Central memory CD8-positive, alpha-beta T cell (primary cell): ENCODE data around the gene ACTG1.
"Not testable (repeated sequence)": the region's sequence is repeated elsewhere in the genome, so short reads cannot be mapped to it uniquely, and the experiment has no call there.

Source experiments
- ATAC-seq: fragments of 150-1000 bp; cut with Tn5 transposase; replicated peaks from 2 replicates; pipeline ENCODE4 v1.10.0; 2022; ENCODE audit warnings: mild to moderate bottlenecking, moderate FRiP score, moderate number of reproducible peaks; ENCODE audit not compliant: poor library complexity, severe bottlenecking; ENCODE audit errors: extremely low read depth
- DNase-seq, 2 donors: peaks; one replicate each; pipeline ENCODE4 v3.0.0; 2021; ENCODE audit warnings: low spot score in 2 of 2
- H3K27ac Mint-ChIP-seq: one replicate; pipeline ENCODE4 v1.8.0; 2022; ENCODE audit warnings: low read depth, mild to moderate bottlenecking, moderate library complexity, mixed read lengths
- H3K27me3 Mint-ChIP-seq: one replicate; pipeline ENCODE4 v1.8.0; 2022; ENCODE audit warnings: mixed read lengths
- H3K36me3 Mint-ChIP-seq: one replicate; pipeline ENCODE4 v1.8.0; 2022; ENCODE audit warnings: mild to moderate bottlenecking, moderate library complexity, mixed read lengths; ENCODE audit not compliant: insufficient read depth
- H3K4me1 Mint-ChIP-seq: one replicate; pipeline ENCODE4 v1.8.0; 2022; ENCODE audit warnings: mixed read lengths
- H3K4me3 Mint-ChIP-seq: one replicate; pipeline ENCODE4 v1.8.0; 2022; ENCODE audit warnings: mild to moderate bottlenecking, moderate library complexity, mixed read lengths
- H3K9me3 Mint-ChIP-seq: one replicate; pipeline ENCODE4 v1.8.0; 2022; ENCODE audit warnings: mixed read lengths

Gene ACTG1

GRCh38 chr17:81534157-81535006 is 21.8 kb upstream of the ACTG1 start:
- peaks cover 6% of the 10 kb centered on the region for H3K4me1 Mint-ChIP-seq
- ATAC-seq (no peak), DNase-seq (no peak)
- no peaks in the 10 kb centered on the region for H3K36me3 Mint-ChIP-seq
- no peak overlapping the region for H3K4me3 Mint-ChIP-seq
- H3K27me3 Mint-ChIP-seq: no peaks in the 10 kb centered on the region
- no peak overlapping the region for H3K27ac Mint-ChIP-seq
- H3K9me3 Mint-ChIP-seq: no peaks in the 10 kb centered on the region

- no peak for ATAC-seq
- peaks cover 6% of the 10 kb centered on the region for H3K4me1 Mint-ChIP-seq
- no peaks in the 10 kb centered on the region for H3K9me3 Mint-ChIP-seq
- no peaks in the 10 kb centered on the region for H3K27me3 Mint-ChIP-seq
- no peak for DNase-seq
- no peaks in the 10 kb centered on the region for H3K36me3 Mint-ChIP-seq
- H3K4me3 Mint-ChIP-seq: no peak overlapping the region
- no peak overlapping the region for H3K27ac Mint-ChIP-seq
Observed at GRCh38 chr17:81533339-81534141, 20.9 kb upstream of the ACTG1 start.

DNA sequence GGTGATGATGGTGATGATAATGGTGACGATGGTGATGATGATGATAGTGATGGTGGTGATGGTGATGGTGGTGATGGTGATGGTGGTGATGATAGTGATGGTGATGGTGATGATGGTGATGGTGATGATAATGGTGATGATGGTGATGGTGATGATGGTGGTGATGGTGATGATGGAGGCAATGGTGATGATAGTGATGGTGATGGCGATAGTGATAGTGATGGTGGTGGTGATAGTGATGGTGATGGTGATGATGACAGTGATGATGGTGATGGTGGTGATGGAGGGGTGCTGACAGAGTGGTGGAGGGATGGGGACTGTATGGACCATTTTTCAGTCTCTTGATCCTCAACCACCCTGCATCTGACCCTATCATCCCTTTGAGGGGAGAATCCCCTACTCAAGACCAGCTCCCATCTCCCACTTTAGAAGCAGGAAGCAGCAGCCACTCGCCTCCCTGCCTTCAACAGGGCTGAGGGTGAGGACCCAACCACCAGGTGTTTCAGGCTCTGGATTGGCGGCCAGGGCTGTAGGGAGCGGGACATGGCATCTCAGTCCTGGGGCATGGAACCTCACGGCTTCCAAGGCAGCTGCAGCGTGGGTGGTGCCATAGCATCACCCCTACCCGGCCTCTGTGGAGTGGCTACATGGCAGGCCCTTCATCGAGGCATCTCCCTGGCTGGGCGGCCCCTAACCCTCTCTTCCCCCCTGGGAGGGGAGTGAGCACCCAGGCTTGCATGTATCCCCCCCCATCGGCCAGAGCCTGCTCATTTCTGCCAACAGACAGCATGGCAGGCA is 20.1 kb upstream of the ACTG1 start:
- ATAC-seq: no peak
- H3K9me3 Mint-ChIP-seq: no peaks in the 10 kb centered on the region
- H3K36me3 Mint-ChIP-seq: no peaks in the 10 kb centered on the region
- no peaks in the 10 kb centered on the region for H3K27me3 Mint-ChIP-seq
- no peak overlapping the region for H3K27ac Mint-ChIP-seq
- no peak for DNase-seq
- H3K4me1 Mint-ChIP-seq: peaks cover under 1% of the 10 kb centered on the region
- no peak overlapping the region for H3K4me3 Mint-ChIP-seq

GRCh38 chr17:81531998-81532404 is 19.4 kb upstream of the ACTG1 start:
- not testable (repeated sequence) for H3K4me3 Mint-ChIP-seq, H3K27ac Mint-ChIP-seq, DNase-seq, H3K36me3 Mint-ChIP-seq, H3K27me3 Mint-ChIP-seq, H3K9me3 Mint-ChIP-seq, ATAC-seq, H3K4me1 Mint-ChIP-seq

- not testable (repeated sequence) for H3K4me1 Mint-ChIP-seq, H3K9me3 Mint-ChIP-seq, H3K27me3 Mint-ChIP-seq, H3K27ac Mint-ChIP-seq, H3K36me3 Mint-ChIP-seq, ATAC-seq, H3K4me3 Mint-ChIP-seq, DNase-seq
Observed at GRCh38 chr17:81531013-81531412, 18.4 kb upstream of the ACTG1 start.

DNA sequence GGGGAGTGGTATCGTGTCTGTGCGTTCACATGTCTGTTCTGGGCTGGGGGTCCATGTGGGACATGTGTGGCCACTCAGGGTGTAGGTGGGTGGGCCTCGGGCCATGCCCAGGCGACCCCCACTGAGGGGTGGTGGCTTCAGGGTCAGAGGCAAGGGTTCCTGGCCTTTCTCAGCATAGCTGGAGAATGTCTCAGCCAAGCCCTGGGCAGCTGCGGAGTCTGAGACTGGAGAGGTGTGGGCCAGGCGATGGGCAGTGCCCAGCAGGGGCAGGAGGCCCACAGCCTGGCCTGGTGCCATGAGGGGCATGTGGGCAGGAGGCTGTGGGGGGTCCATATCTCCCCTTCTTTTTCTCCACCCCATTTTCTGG is 16.8 kb upstream of the ACTG1 start:
- DNase-seq (no peak), ATAC-seq (no peak)
- Mint-ChIP-seq H3K4me3 (no peak overlapping the region), H3K36me3 (peaks cover 4% of the 10 kb centered on the region), H3K4me1 (no peaks in the 10 kb centered on the region), H3K27me3 (no peaks in the 10 kb centered on the region), H3K27ac (no peak overlapping the region), H3K9me3 (no peaks in the 10 kb centered on the region)

DNA sequence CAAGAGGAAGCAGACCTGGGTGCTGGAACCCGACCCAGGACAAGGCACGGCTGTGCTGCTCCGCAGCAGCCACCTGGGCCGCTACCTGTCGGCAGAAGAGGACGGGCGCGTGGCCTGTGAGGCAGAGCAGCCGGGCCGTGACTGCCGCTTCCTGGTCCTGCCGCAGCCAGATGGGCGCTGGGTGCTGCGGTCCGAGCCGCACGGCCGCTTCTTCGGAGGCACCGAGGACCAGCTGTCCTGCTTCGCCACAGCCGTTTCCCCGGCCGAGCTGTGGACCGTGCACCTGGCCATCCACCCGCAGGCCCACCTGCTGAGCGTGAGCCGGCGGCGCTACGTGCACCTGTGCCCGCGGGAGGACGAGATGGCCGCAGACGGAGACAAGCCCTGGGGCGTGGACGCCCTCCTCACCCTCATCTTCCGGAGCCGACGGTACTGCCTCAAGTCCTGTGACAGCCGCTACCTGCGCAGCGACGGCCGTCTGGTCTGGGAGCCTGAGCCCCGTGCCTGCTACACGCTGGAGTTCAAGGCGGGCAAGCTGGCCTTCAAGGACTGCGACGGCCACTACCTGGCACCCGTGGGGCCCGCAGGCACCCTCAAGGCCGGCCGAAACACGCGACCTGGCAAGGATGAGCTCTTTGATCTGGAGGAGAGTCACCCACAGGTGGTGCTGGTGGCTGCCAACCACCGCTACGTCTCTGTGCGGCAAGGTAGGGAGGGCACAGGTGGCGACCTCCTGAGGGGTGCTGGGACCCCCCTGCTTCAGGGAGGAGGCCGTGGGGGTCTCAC is 16.2 kb upstream of the ACTG1 start:
- Mint-ChIP-seq H3K27me3 (no peaks in the 10 kb centered on the region), H3K4me1 (no peaks in the 10 kb centered on the region)
- ATAC-seq: no peak

GRCh38 chr17:81528384-81528650 is 15.7 kb upstream of the ACTG1 start:
- no peaks in the 10 kb centered on the region for H3K4me1 Mint-ChIP-seq
- H3K36me3 Mint-ChIP-seq: peaks cover 4% of the 10 kb centered on the region
- no peak overlapping the region for H3K4me3 Mint-ChIP-seq
- H3K27ac Mint-ChIP-seq: no peak overlapping the region
- peaks cover under 1% of the 10 kb centered on the region for H3K27me3 Mint-ChIP-seq
- ATAC-seq (no peak), DNase-seq (no peak)
- H3K9me3 Mint-ChIP-seq: no peaks in the 10 kb centered on the region

More for the DNA sequence above, 16.2 kb upstream of the ACTG1 start:
- H3K36me3 Mint-ChIP-seq: peaks cover 4% of the 10 kb centered on the region
- DNase-seq: no peak
- no peaks in the 10 kb centered on the region for H3K9me3 Mint-ChIP-seq
- no peak overlapping the region for H3K27ac Mint-ChIP-seq
- no peak overlapping the region for H3K4me3 Mint-ChIP-seq

DNA sequence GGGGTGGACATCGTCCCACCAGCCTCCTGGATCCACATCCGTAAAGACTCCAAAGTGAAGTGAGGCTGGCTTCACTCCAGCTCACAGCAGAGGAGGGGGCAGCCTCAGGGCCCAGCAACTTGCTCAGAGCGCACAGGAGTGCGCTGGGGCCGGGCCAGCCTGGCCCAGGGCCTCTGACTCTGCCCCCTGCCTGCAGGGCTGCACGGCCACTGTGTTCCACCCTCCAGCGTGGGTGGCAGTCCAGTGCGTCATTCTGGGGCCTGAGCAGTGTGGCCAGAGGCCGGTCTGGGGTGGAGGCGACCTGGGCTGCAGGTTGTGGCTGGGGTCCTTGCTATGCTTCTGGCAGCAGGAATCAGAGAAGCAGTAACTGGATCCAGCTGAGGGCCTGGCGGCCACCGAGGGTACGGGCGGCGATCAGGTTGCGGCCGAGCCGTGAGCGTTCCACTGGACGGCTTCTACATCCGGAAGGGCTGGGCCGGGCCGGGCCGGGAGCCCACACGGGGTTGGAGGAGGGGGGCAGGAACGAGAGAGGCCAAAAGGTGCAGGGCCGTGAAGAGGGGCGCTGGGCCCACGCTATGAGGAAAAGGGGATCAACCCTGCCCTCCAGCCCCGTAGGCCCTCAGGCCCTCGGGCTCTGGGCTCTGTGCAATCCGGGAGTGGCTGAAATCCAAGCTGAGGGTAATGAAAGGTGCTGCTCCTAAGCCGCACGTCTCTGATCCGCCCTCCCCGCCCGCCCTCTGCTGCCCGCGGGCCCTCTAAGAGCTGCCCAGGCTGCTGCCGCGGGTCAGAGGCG is 15.2 kb upstream of the ACTG1 start, which contains the start of gene FSCN2:
Gene FSCN2, plus strand, starts transcription at position 787 of the 793 bp plus-strand sequence. CDS start 155 bp downstream, outside the sequence.
- Mint-ChIP-seq H3K9me3 (no peaks in the 10 kb centered on the region), H3K27ac (no peak within 1 kb of the TSS), H3K4me3 (no peak within 1 kb of the TSS), H3K36me3 (peaks cover 4% of the 10 kb centered on the region), H3K4me1 (no peaks in the 10 kb centered on the region), H3K27me3 (peaks cover 6% of the 10 kb centered on the region)
- ATAC-seq (no peak), DNase-seq (no peak)

GRCh38 chr17:81526662-81527571 is 14.3 kb upstream of the ACTG1 start:
- Mint-ChIP-seq H3K9me3 (no peaks in the 10 kb centered on the region), H3K4me1 (no peaks in the 10 kb centered on the region), H3K27ac (no peak overlapping the region), H3K27me3 (peaks cover 11% of the 10 kb centered on the region), H3K4me3 (no peak overlapping the region), H3K36me3 (peaks cover 6% of the 10 kb centered on the region)
- DNase-seq (no peak), ATAC-seq (no peak)

DNA sequence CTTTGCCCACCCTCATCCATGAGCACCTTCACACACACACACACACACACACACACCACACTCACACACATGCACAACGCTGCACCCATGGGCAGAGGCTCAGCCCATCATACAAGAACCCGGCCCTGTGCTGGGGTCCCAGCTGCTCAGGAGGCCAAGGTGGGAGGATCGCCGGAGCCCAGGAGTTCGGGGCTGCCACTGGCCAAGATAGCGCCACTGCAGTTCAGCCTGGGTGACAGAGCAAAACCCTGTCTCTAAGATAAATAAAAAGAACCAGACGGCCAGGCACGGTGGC is 12.2 kb upstream of the ACTG1 start:
- Mint-ChIP-seq H3K4me1 (no peaks in the 10 kb centered on the region), H3K36me3 (peaks cover 6% of the 10 kb centered on the region), H3K27me3 (peaks cover 11% of the 10 kb centered on the region), H3K27ac (no peak overlapping the region), H3K4me3 (no peak overlapping the region), H3K9me3 (no peaks in the 10 kb centered on the region)
- ATAC-seq (no peak), DNase-seq (no peak)
